Measurements from ENCODE around the gene TSPYL1. TPM values are rescaled to one million over a fixed set of nuclear protein-coding genes. Genes with fewer than 3 reads are reported as not detected.

TSPYL1 gene
- total and polyA plus RNA-seq, 2 of the 8 experiments (the other 6 are each of a cell fraction or from before 2014, with no cell fraction given): 33.2 to 79.1 TPM

- TF ChIP-seq CHD7 (IDR thresholded peaks at IDR 0.05; ENCODE audit: insufficient replicate concordance, low read length) (no peak), SRF (IDR thresholded peaks at IDR 0.05; ENCODE audit: low read depth, low read length) (no peak), RNF2 (IDR thresholded peaks at IDR 0.05; ENCODE audit: borderline replicate concordance, low read depth, low read length, missing control alignments, poor library complexity, severe bottlenecking) (no peak), HDAC6 (IDR thresholded peaks at IDR 0.05; ENCODE audit: low read depth, low read length) (no peak), NANOG (IDR thresholded peaks at IDR 0.05; ENCODE audit: insufficient read depth, low read depth, low read length, poor library complexity, severe bottlenecking) (no peak), EGR1 (IDR thresholded peaks at IDR 0.05; ENCODE audit: borderline replicate concordance, low read depth, low read length) (no peak), NRF1 (IDR thresholded peaks at IDR 0.05; ENCODE audit: low read depth, low read length) (no peak), JUND (IDR thresholded peaks at IDR 0.05; ENCODE audit: low read length) (no peak), RXRA (IDR thresholded peaks at IDR 0.05; ENCODE audit: insufficient read depth, low read depth, low read length) (no peak), PHF8 (conservative IDR thresholded peaks at IDR 0.05; ENCODE audit: low read depth, low read length) (no peak), HDAC2 (IDR thresholded peaks at IDR 0.05; ENCODE audit: borderline replicate concordance in 1 of 2, low read depth in 2 of 2, low read length in 2 of 2) (no peak)
Measured at GRCh38 chr6:116307633-116308032, 27.9 kb upstream of the TSPYL1 start (continued).

All from H1 (cell line).